ENCODE results near the gene UIMC1. TPM values are rescaled to one million over a fixed set of nuclear protein-coding genes. Genes with fewer than 3 reads are reported as not detected.

UIMC1 gene
- total and polyA plus RNA-seq, 2 of the 13 experiments (the other 11 are each of a cell fraction or from before 2014, with no cell fraction given), result 18.9 to 32.7 TPM

GRCh38 chr5:177022386-177023302 is 16.1 kb upstream of the UIMC1 start, which contains the start of gene ZNF346 (continued):
- TF ChIP-seq ZNF121 (CRISPR knock-in tag; IDR thresholded peaks at IDR 0.05), result no peak
- peak; percentile 81; the same call in 1 of the 2 replicates for TF ChIP-seq BORCS8-MEF2B (CRISPR knock-in tag; IDR thresholded peaks at IDR 0.05)
- TF ChIP-seq, protein P1, sequence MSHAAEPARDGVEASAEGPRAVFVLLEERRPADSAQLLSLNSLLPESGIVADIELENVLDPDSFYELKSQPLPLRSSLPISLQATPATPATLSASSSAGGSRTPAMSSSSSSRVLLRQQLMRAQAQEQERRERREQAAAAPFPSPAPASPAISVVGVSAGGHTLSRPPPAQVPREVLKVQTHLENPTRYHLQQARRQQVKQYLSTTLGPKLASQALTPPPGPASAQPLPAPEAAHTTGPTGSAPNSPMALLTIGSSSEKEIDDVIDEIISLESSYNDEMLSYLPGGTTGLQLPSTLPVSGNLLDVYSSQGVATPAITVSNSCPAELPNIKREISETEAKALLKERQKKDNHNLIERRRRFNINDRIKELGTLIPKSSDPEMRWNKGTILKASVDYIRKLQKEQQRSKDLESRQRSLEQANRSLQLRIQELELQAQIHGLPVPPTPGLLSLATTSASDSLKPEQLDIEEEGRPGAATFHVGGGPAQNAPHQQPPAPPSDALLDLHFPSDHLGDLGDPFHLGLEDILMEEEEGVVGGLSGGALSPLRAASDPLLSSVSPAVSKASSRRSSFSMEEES (CRISPR knock-in tag; IDR thresholded peaks at IDR 0.05), result no peak
- no peak for TF ChIP-seq GATAD2A (CRISPR knock-in tag; IDR thresholded peaks at IDR 0.05)
- TF ChIP-seq ETV5 (CRISPR knock-in tag; IDR thresholded peaks at IDR 0.05; ENCODE audit: borderline replicate concordance), result no peak
- TF ChIP-seq, protein P2, sequence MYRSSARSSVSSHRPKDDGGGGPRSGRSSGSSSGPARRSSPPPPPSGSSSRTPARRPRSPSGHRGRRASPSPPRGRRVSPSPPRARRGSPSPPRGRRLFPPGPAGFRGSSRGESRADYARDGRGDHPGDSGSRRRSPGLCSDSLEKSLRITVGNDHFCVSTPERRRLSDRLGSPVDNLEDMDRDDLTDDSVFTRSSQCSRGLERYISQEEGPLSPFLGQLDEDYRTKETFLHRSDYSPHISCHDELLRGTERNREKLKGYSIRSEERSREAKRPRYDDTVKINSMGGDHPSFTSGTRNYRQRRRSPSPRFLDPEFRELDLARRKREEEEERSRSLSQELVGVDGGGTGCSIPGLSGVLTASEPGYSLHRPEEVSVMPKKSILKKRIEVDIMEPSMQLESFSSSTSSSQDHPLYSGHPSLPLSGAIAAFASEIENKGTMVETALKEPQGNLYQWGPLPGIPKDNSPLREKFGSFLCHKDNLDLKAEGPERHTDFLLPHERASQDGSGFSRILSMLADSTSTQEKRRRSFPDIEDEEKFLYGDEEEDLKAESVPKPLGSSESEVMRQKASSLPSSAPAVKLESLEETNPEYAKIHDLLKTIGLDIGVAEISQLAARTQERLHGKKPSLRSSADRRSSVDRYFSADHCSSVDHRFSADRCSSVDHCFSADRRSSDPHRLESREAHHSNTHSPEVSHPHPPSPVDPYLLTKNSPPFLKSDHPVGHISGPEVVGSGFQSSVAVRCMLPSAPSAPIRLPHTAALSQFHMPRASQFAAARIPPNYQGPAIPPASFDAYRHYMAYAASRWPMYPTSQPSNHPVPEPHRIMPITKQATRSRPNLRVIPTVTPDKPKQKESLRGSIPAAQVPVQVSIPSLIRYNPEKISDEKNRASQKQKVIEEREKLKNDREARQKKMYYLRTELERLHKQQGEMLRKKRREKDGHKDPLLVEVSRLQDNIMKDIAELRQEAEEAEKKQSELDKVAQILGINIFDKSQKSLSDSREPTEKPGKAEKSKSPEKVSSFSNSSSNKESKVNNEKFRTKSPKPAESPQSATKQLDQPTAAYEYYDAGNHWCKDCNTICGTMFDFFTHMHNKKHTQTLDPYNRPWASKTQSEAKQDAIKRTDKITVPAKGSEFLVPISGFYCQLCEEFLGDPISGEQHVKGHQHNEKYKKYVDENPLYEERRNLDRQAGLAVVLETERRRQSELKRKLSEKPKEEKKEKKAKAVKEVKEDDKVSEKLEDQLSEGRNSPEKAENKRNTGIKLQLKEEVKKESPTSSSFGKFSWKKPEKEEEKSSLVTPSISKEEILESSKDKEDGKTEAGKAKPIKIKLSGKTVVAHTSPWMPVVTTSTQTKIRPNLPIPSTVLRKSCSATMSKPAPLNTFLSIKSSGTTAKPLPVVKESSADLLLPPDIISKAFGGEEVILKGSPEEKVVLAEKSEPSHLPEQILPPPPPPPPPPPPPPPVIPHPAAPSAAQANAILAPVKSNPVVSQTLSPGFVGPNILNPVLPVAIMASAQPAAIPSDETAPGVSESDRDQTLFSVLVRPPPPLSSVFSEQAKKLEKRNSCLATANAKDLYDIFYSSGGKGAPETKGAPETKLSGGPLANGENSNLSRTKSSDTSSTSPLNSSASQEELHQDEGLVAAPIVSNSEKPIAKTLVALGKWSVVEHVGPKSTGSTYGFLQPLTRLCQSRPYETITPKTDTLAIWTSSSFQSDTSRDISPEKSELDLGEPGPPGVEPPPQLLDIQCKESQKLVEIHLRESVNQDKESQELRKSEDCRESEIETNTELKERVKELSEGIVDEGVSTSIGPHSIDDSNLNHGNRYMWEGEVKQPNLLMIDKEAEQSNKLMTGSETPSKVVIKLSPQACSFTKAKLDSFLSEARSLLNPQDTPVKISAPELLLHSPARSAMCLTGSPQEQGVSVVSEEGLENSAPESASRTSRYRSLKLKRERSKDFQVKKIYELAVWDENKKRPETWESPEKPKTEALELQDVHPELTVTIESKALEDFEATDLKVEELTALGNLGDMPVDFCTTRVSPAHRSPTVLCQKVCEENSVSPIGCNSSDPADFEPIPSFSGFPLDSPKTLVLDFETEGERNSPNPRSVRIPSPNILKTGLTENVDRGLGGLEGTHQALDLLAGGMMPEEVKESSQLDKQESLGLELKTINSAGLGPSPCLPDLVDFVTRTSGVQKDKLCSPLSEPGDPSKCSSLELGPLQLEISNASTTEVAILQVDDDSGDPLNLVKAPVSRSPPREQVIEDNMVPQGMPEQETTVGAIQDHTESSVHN (CRISPR knock-in tag; IDR thresholded peaks at IDR 0.05), result no peak; the same call in 1 of the 2 replicates
- TF ChIP-seq ZNF484 (CRISPR knock-in tag; IDR thresholded peaks at IDR 0.05; ENCODE audit: borderline replicate concordance, low read depth), result no peak
- no peak for TF ChIP-seq CBX1 (IDR thresholded peaks at IDR 0.05; ENCODE audit: low read depth)
- no peak for TF ChIP-seq FOXP1 (IDR thresholded peaks at IDR 0.05)
- TF ChIP-seq FOXP1 (CRISPR knock-in tag; IDR thresholded peaks at IDR 0.05), result no peak
- TF ChIP-seq, protein P3, sequence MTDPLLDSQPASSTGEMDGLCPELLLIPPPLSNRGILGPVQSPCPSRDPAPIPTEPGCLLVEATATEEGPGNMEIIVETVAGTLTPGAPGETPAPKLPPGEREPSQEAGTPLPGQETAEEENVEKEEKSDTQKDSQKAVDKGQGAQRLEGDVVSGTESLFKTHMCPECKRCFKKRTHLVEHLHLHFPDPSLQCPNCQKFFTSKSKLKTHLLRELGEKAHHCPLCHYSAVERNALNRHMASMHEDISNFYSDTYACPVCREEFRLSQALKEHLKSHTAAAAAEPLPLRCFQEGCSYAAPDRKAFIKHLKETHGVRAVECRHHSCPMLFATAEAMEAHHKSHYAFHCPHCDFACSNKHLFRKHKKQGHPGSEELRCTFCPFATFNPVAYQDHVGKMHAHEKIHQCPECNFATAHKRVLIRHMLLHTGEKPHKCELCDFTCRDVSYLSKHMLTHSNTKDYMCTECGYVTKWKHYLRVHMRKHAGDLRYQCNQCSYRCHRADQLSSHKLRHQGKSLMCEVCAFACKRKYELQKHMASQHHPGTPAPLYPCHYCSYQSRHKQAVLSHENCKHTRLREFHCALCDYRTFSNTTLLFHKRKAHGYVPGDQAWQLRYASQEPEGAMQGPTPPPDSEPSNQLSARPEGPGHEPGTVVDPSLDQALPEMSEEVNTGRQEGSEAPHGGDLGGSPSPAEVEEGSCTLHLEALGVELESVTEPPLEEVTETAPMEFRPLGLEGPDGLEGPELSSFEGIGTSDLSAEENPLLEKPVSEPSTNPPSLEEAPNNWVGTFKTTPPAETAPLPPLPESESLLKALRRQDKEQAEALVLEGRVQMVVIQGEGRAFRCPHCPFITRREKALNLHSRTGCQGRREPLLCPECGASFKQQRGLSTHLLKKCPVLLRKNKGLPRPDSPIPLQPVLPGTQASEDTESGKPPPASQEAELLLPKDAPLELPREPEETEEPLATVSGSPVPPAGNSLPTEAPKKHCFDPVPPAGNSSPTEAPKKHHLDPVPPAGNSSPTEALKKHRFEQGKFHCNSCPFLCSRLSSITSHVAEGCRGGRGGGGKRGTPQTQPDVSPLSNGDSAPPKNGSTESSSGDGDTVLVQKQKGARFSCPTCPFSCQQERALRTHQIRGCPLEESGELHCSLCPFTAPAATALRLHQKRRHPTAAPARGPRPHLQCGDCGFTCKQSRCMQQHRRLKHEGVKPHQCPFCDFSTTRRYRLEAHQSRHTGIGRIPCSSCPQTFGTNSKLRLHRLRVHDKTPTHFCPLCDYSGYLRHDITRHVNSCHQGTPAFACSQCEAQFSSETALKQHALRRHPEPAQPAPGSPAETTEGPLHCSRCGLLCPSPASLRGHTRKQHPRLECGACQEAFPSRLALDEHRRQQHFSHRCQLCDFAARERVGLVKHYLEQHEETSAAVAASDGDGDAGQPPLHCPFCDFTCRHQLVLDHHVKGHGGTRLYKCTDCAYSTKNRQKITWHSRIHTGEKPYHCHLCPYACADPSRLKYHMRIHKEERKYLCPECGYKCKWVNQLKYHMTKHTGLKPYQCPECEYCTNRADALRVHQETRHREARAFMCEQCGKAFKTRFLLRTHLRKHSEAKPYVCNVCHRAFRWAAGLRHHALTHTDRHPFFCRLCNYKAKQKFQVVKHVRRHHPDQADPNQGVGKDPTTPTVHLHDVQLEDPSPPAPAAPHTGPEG (CRISPR knock-in tag; IDR thresholded peaks at IDR 0.05), result no peak; the same call in none of the 2 replicates
- peak; percentile 67 for TF ChIP-seq ZNF709 (CRISPR knock-in tag; IDR thresholded peaks at IDR 0.05)
- TF ChIP-seq NR3C1 (CRISPR knock-in tag; IDR thresholded peaks at IDR 0.05), result no peak
- no peak for TF ChIP-seq RFXANK (CRISPR knock-in tag; IDR thresholded peaks at IDR 0.05)
- no peak for TF ChIP-seq MLLT10 (CRISPR knock-in tag; IDR thresholded peaks at IDR 0.05)
